Loucy (cell line): ENCODE data around the gene CCDC12.

Source experiments
- H2AFZ ChIP-seq: fragments of 200-600 bp; sonication (generic); 2 replicates; pipeline ENCODE4 v1.6.0; 2016; ENCODE audit warnings: antibody characterized with exemption, mild to moderate bottlenecking, low read length, moderate library complexity
- H3F3A ChIP-seq: fragments of 200-600 bp; 2 replicates; pipeline ENCODE4 v1.6.0; 2016; ENCODE audit warnings: antibody characterized with exemption, low read depth, mild to moderate bottlenecking
- H3K27me3 ChIP-seq: fragments of 200-600 bp; sonication (generic); 2 replicates; pipeline ENCODE4 v1.6.1; 2014; ENCODE audit warnings: low read length, mild to moderate bottlenecking; ENCODE audit not compliant: insufficient read depth, poor library complexity, severe bottlenecking
- H3K36me3 ChIP-seq: fragments of 200-600 bp; sonication (generic); 2 replicates; pipeline ENCODE4 v1.6.1; 2016; ENCODE audit warnings: low read length; ENCODE audit not compliant: insufficient read depth
- H3K4me1 ChIP-seq: fragments of 200-600 bp; sonication (generic); 2 replicates; pipeline ENCODE4 v1.5.1; 2014; ENCODE audit warnings: low read length, mild to moderate bottlenecking; ENCODE audit not compliant: insufficient read depth, poor library complexity, severe bottlenecking
- H3K4me2 ChIP-seq: fragments of 200-600 bp; sonication (generic); 2 replicates; pipeline ENCODE4 v1.6.0; 2014; ENCODE audit warnings: antibody characterized with exemption, low read length, low read depth, mild to moderate bottlenecking; ENCODE audit not compliant: poor library complexity, severe bottlenecking
- H3K4me3 ChIP-seq: fragments of 200-600 bp; sonication (generic); 2 replicates; pipeline ENCODE4 v1.5.1; 2014; ENCODE audit warnings: low read length, mild to moderate bottlenecking, mixed read lengths; ENCODE audit not compliant: poor library complexity, severe bottlenecking
- H3K79me2 ChIP-seq: fragments of 200-600 bp; sonication (generic); 2 replicates; pipeline ENCODE4 v1.6.1; 2014; ENCODE audit warnings: low read length; ENCODE audit not compliant: insufficient read depth
- H3K9ac ChIP-seq: fragments of 200-600 bp; sonication (generic); 2 replicates; pipeline ENCODE4 v1.6.0; 2014; ENCODE audit warnings: mild to moderate bottlenecking, low read depth, low read length, moderate library complexity; ENCODE audit not compliant: poor library complexity, severe bottlenecking
- H3K9me2 ChIP-seq: fragments of 200-600 bp; sonication (generic); replicated peaks from 2 replicates; pipeline ENCODE4 v1.6.1; 2016; ENCODE audit warnings: low read depth, low read length, mixed read lengths
- H3K9me3 ChIP-seq: fragments of 200-600 bp; sonication (generic); 2 replicates; pipeline ENCODE4 v1.6.1; 2014; ENCODE audit warnings: mild to moderate bottlenecking, antibody characterized with exemption, low read length, low read depth; ENCODE audit not compliant: insufficient read depth
- H4K20me1 ChIP-seq: fragments of 200-600 bp; sonication (generic); 2 replicates; pipeline ENCODE4 v1.6.0; 2014; ENCODE audit warnings: antibody characterized with exemption, low read length, mild to moderate bottlenecking; ENCODE audit not compliant: insufficient read depth, poor library complexity, severe bottlenecking
- EZH2phosphoT487 ChIP-seq: fragments of 200-600 bp; IDR thresholded peaks from 2 replicates; pipeline ENCODE4 v1.6.1; 2018; ENCODE audit warnings: antibody characterized with exemption, mild to moderate bottlenecking, moderate library complexity, borderline replicate concordance
- TF ChIP-seq, protein P1 (sequence below): fragments of 200-600 bp; sonication (generic); conservative IDR thresholded peaks from 2 replicates; pipeline ENCODE4 v1.5.1; 2014; ENCODE audit warnings: mild to moderate bottlenecking, antibody characterized with exemption, low read length

The CCDC12 gene

DNA sequence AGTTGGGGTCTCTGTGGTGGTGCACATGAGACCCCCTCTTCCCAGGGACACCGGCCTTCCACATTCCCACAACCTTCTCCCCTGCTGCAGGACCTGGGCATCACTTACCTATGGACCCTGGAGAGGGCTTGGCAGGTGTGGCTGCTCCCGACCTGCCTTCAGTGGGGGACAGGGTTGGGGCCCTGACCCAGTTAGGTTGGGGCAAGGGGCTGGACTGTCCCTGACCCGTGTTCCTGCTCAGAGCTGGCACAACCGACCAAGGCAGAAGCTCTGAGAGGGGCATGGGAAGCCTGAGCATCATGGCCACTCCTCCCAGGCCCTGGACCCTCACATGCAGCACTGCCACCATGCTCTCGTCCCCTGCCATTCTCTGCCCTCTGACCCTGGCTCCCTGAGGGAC lies 9.0 kb upstream of the CCDC12 start:
- Histone ChIP-seq H3K4me3 (no peak overlapping the region), H3K9me3 (no peaks in the 10 kb centered on the region), H3K36me3 (no peaks in the 10 kb centered on the region; the same call in 1 of the 2 replicates), H3K9ac (peak overlapping the region; percentile 73), H3K4me1 (peaks cover 87% of the 10 kb centered on the region), H2AFZ (no peak overlapping the region), H3K9me2 (no peaks in the 10 kb centered on the region), H4K20me1 (no peaks in the 10 kb centered on the region), H3F3A (no peaks in the 10 kb centered on the region), H3K79me2 (peaks cover 95% of the 10 kb centered on the region), H3K27me3 (no peaks in the 10 kb centered on the region), H3K4me2 (peak overlapping the region; percentile 93)
- TF ChIP-seq EZH2phosphoT487: no peak
- TF ChIP-seq, protein P1, sequence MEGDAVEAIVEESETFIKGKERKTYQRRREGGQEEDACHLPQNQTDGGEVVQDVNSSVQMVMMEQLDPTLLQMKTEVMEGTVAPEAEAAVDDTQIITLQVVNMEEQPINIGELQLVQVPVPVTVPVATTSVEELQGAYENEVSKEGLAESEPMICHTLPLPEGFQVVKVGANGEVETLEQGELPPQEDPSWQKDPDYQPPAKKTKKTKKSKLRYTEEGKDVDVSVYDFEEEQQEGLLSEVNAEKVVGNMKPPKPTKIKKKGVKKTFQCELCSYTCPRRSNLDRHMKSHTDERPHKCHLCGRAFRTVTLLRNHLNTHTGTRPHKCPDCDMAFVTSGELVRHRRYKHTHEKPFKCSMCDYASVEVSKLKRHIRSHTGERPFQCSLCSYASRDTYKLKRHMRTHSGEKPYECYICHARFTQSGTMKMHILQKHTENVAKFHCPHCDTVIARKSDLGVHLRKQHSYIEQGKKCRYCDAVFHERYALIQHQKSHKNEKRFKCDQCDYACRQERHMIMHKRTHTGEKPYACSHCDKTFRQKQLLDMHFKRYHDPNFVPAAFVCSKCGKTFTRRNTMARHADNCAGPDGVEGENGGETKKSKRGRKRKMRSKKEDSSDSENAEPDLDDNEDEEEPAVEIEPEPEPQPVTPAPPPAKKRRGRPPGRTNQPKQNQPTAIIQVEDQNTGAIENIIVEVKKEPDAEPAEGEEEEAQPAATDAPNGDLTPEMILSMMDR: no peak

DNA sequence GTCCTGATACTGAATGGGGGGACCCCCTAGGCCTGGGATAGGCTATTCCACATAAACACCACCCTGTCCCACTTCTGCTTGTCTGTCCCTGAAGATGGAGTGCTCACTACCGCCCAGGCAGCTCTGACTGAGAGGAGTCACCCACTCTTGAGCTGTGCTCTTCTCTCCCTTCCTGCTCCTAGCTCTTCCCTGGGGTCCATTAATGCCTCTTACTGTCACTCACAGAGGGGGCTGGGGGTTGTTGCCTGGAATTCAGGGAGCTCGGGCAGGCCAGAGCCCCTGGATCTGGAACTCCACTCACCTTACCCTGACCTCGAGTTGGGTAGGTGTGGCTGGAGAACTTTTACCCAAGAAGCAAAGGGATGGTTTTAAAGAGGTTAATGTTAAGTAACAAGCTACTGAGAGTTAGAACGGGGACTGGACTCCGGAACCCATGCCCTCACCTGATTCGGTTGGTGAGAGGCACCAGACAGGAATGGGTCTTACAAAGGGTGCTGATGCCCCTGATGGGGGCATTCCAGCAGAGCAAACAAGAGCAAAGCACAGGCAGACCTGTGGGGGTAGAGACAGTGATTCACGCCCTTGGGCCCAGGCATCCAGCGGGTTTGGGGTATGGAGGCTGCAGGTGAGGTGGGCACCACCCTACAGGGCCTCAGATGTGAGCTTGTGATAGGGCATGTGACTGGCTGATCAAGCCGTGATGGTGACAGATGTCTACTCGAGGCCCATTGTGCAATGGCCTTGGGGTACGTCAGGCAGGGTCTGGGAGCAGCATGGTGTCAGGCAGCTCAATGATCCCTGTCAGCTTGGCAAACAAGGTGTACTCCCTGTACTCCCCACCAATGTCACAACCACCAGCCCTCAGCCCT lies 8.3 kb upstream of the CCDC12 start:
- no peaks in the 10 kb centered on the region for H3K27me3 ChIP-seq
- no peaks in the 10 kb centered on the region; the same call in 1 of the 2 replicates for H3K36me3 ChIP-seq
- H3K9me2 ChIP-seq: no peaks in the 10 kb centered on the region
- H3K4me2 ChIP-seq: peak overlapping the region; percentile 93
- H3K4me3 ChIP-seq: no peak overlapping the region
- H2AFZ ChIP-seq: no peak overlapping the region
- no peak for TF ChIP-seq EZH2phosphoT487
- TF ChIP-seq, protein P1: no peak
- H3K9me3 ChIP-seq: no peaks in the 10 kb centered on the region
- no peaks in the 10 kb centered on the region for H4K20me1 ChIP-seq
- no peaks in the 10 kb centered on the region for H3F3A ChIP-seq
- H3K9ac ChIP-seq: peak overlapping the region; percentile 31
- H3K79me2 ChIP-seq: peaks cover 95% of the 10 kb centered on the region
- H3K4me1 ChIP-seq: peaks cover 82% of the 10 kb centered on the region

DNA sequence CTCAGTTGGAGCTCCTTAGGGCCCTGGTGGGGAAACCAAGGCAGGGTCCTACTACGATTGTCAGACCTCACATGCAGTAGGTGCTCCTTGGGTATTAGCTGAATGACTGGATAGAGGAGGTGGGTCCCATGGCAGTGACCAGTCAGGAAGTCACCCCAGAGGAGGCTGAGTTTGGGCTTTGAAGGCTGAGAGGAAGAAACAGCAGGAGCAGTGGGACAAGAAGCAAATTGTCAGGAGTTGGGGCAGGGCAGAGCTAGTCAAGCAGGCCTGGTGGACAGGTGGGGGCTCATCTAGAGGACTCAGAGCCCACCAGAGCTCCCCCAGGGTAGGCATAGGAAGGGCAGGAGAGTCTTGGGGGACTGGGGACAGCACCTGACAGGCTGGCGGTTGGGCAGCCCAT lies 6.0 kb upstream of the CCDC12 start:
- peaks cover 78% of the 10 kb centered on the region for H3K4me1 ChIP-seq
- H3K27me3 ChIP-seq: no peaks in the 10 kb centered on the region
- no peak overlapping the region for H2AFZ ChIP-seq
- peak overlapping the region; percentile 99 for H3K9ac ChIP-seq
- no peaks in the 10 kb centered on the region for H3K36me3 ChIP-seq
- no peaks in the 10 kb centered on the region for H3K9me3 ChIP-seq
- peak overlapping the region; percentile 87 for H3K4me3 ChIP-seq
- TF ChIP-seq EZH2phosphoT487: no peak
- TF ChIP-seq, protein P1: no peak
- no peaks in the 10 kb centered on the region for H3K9me2 ChIP-seq
- no peaks in the 10 kb centered on the region for H4K20me1 ChIP-seq
- H3K4me2 ChIP-seq: peak overlapping the region; percentile 89
- H3F3A ChIP-seq: no peaks in the 10 kb centered on the region
- peaks cover 92% of the 10 kb centered on the region for H3K79me2 ChIP-seq
